PC-3 (cell line): Measurements from ENCODE around the gene RETN. TPM values are rescaled to one million over a fixed set of nuclear protein-coding genes. Genes with fewer than 3 reads are reported as not detected.

Experiments used
- ATAC-seq: fragments of 200-7000 bp; cut with Tn5 transposase; 2 replicates; pipeline ENCODE4 v1.9.1; 2020; ENCODE audit warnings: mild to moderate bottlenecking, moderate library complexity
- BruUV-seq: library from RNA; stranded (reverse); fragments of 400-500 nt; replicated peaks from 2 replicates; lab custom pipeline; 2021; lab: Mats Ljungman, UMichigan
- CTCF ChIA-PET: fragments of 300-600 bp; sonication (Branson Sonifier 250); formaldehyde crosslinking; loops from one replicate; lab custom pipeline; 2022; ENCODE audit warnings: antibody characterized with exemption; lab: Charles Lee
- POLR2A ChIA-PET: fragments of 300-600 bp; sonication (Branson Sonifier 250); formaldehyde crosslinking; loops from one replicate; lab custom pipeline; 2022; ENCODE audit warnings: antibody characterized with exemption; ENCODE audit not compliant: unreplicated experiment; lab: Charles Lee
- DNase-seq: peaks from one replicate; pipeline ENCODE4 v3.0.0-alpha.2; 2015
- H2AFZ ChIP-seq: fragments of 300-600 bp; sonication (generic); 2 replicates; pipeline ENCODE4 v1.6.0; 2016; ENCODE audit warnings: antibody characterized with exemption, low read length
- H3F3A ChIP-seq: fragments of 300-600 bp; sonication (generic); one replicate; pipeline ENCODE4 v1.6.0; 2017; ENCODE audit warnings: antibody characterized with exemption, low read length, control low read depth, mild to moderate bottlenecking; ENCODE audit not compliant: unreplicated experiment
- H3K27ac ChIP-seq: fragments of 300-600 bp; sonication (generic); 2 replicates; pipeline ENCODE4 v1.5.1; 2016; ENCODE audit warnings: mild to moderate bottlenecking, low read length
- H3K27me3 ChIP-seq: fragments of 300-600 bp; sonication (generic); 2 replicates; pipeline ENCODE4 v1.6.1; 2016; ENCODE audit warnings: low read length, mixed read lengths
- H3K36me3 ChIP-seq: fragments of 300-600 bp; sonication (generic); 2 replicates; pipeline ENCODE4 v1.6.1; 2016; ENCODE audit warnings: low read depth, mixed run types, low read length, mixed read lengths
- H3K4me1 ChIP-seq: fragments of 300-600 bp; sonication (generic); 2 replicates; pipeline ENCODE4 v1.5.1; 2016; ENCODE audit warnings: low read length; ENCODE audit not compliant: insufficient read depth
- H3K4me2 ChIP-seq: fragments of 300-600 bp; sonication (generic); 2 replicates; pipeline ENCODE4 v1.6.0; 2016; ENCODE audit warnings: low read length
- H3K4me3 ChIP-seq: fragments of 300-600 bp; sonication (generic); 2 replicates; pipeline ENCODE4 v1.5.1; 2016; ENCODE audit warnings: mild to moderate bottlenecking, low read length, mixed read lengths
- H3K79me2 ChIP-seq: fragments of 300-600 bp; sonication (generic); 2 replicates; pipeline ENCODE4 v1.6.1; 2017; ENCODE audit warnings: low read length, mixed read lengths
- H3K9ac ChIP-seq: fragments of 300-600 bp; sonication (generic); 2 replicates; pipeline ENCODE4 v1.6.0; 2016; ENCODE audit warnings: mild to moderate bottlenecking, low read length
- H3K9me2 ChIP-seq: fragments of 300-600 bp; sonication (generic); replicated peaks from 2 replicates; pipeline ENCODE4 v1.6.1; 2016; ENCODE audit warnings: mixed run types, low read length, mixed read lengths
- H3K9me3 ChIP-seq: fragments of 300-600 bp; sonication (generic); 2 replicates; pipeline ENCODE4 v1.6.1; 2016; ENCODE audit warnings: low read length, mixed read lengths
- H4K20me1 ChIP-seq: fragments of 300-600 bp; sonication (generic); 2 replicates; pipeline ENCODE4 v1.6.1; 2016; ENCODE audit warnings: low read length, mixed read lengths
- CTCF ChIP-seq: fragments of 300-600 bp; sonication (generic); conservative IDR thresholded peaks from 2 replicates; pipeline ENCODE4 v1.5.1; 2017; ENCODE audit warnings: antibody characterized with exemption, low read depth, mild to moderate bottlenecking, low read length
- EZH2 ChIP-seq: fragments of 300-600 bp; sonication (generic); IDR thresholded peaks from one replicate; pipeline ENCODE4 v1.6.1; 2017; ENCODE audit warnings: antibody characterized with exemption, mild to moderate bottlenecking, low read length; ENCODE audit not compliant: unreplicated experiment
- EZH2phosphoT487 ChIP-seq: fragments of 300-600 bp; sonication (generic); IDR thresholded peaks from 2 replicates; pipeline ENCODE4 v1.6.1; 2018; ENCODE audit warnings: mild to moderate bottlenecking, antibody characterized with exemption, low read length, borderline replicate concordance
- intact Hi-C: fragments of 100-400 bp; cut with micrococcal nuclease; formaldehyde crosslinking; loops from 2 replicates; pipeline ENCODE4 v1.9.0; 2023
- total RNA-seq: library from RNA; depleted of rRNA; stranded (reverse); fragments of >200 nt; gene quantifications from 2 replicates; pipeline ENCODE4 v1.2.3, GENCODE V29; 2014; rRNA removed

The RETN gene
- total RNA-seq, 1 experiment from 2014 or later = not detected

- Histone ChIP-seq H3K9me2 (no peaks in the 10 kb centered on the region), H3K4me1 (no peaks in the 10 kb centered on the region), H3K4me2 (no peak overlapping the region), H4K20me1 (no peaks in the 10 kb centered on the region), H3K79me2 (no peaks in the 10 kb centered on the region), H3K9me3 (no peaks in the 10 kb centered on the region), H3K27me3 (peaks cover 13% of the 10 kb centered on the region; the same call in 1 of the 2 replicates), H3K27ac (no peak overlapping the region), H3K9ac (no peak overlapping the region), H2AFZ (no peak overlapping the region), H3F3A (no peaks in the 10 kb centered on the region), H3K36me3 (no peaks in the 10 kb centered on the region), H3K4me3 (no peak overlapping the region)
- BruUV-seq = no TSS peak
- DNase-seq (no peak), ATAC-seq (no peak)
- TF ChIP-seq CTCF = no peak
- no peak for TF ChIP-seq EZH2phosphoT487
- no peak for TF ChIP-seq EZH2
- POLR2A ChIA-PET = no interaction called here
- CTCF ChIA-PET = no interaction called here
- intact Hi-C loops = no loop called here
Observed at GRCh38 chr19:7718668-7719067, 49.8 kb downstream of the RETN start.

Other genes starting within 250 kb of the RETN start
- gene PEX11G, start 180.0 kb upstream of the RETN start, total RNA-seq = 6.6 and 8.6 TPM in 2 replicates
- 41.6 and 53.4 TPM in 2 replicates for gene ZNF358, start 152.9 kb upstream of the RETN start, total RNA-seq
- gene MCOLN1, start 146.4 kb upstream of the RETN start, total RNA-seq = 10.2 and 22.9 TPM in 2 replicates
- gene PNPLA6, start 133.3 kb upstream of the RETN start, total RNA-seq = 217 and 291 TPM in 2 replicates
- gene CAMSAP3, start 73.2 kb upstream of the RETN start, total RNA-seq = 16.6 and 25.4 TPM in 2 replicates
- gene XAB2, start 39.5 kb upstream of the RETN start, total RNA-seq = 81.1 and 84.4 TPM in 2 replicates
- gene PET100, start 39.3 kb upstream of the RETN start, total RNA-seq = 101 and 141 TPM in 2 replicates
- gene PCP2, start 35.3 kb upstream of the RETN start, total RNA-seq = not detected in 2 replicates
- 133 and 149 TPM in 2 replicates for gene STXBP2, start 31.9 kb upstream of the RETN start, total RNA-seq
- not detected in 2 replicates for gene MCEMP1, start 8.0 kb downstream of the RETN start, total RNA-seq
- 317 and 376 TPM in 2 replicates for gene TRAPPC5, start 11.8 kb downstream of the RETN start, total RNA-seq
- not detected in 2 replicates for gene FCER2, start 33.1 kb downstream of the RETN start, total RNA-seq
- not detected in 2 replicates for gene CLEC4G, start 63.1 kb downstream of the RETN start, total RNA-seq
- not detected in 2 replicates for gene CD209, start 78.5 kb downstream of the RETN start, total RNA-seq
- gene CLEC4M, start 94.2 kb downstream of the RETN start, total RNA-seq = not detected in 2 replicates
- 29.5 and 42.4 TPM in 2 replicates for gene EVI5L, start 161.2 kb downstream of the RETN start, total RNA-seq
- gene PRR36, start 205.3 kb downstream of the RETN start, total RNA-seq = 2.4 and 2.5 TPM in 2 replicates
- gene LRRC8E, start 219.5 kb downstream of the RETN start, total RNA-seq = 30.8 and 35.3 TPM in 2 replicates
- 39.3 and 40.5 TPM in 2 replicates for gene MAP2K7, start 234.8 kb downstream of the RETN start, total RNA-seq
- 10.5 and 15.5 TPM in 2 replicates for gene TGFBR3L, start 245.8 kb downstream of the RETN start, total RNA-seq